Stimulated activated CD8-positive, alpha-beta memory T cell treated with anti-CD3 and anti-CD28 coated beads, Interleukin-15, amount 100 ng/mL, for 1 hour (primary cell): ENCODE data around the gene VEGFA.

Source experiments
- DNase-seq: peaks from one replicate; pipeline ENCODE4 v3.0.0-alpha.2; 2020; ENCODE audit warnings: low read depth

The VEGFA gene

DNA sequence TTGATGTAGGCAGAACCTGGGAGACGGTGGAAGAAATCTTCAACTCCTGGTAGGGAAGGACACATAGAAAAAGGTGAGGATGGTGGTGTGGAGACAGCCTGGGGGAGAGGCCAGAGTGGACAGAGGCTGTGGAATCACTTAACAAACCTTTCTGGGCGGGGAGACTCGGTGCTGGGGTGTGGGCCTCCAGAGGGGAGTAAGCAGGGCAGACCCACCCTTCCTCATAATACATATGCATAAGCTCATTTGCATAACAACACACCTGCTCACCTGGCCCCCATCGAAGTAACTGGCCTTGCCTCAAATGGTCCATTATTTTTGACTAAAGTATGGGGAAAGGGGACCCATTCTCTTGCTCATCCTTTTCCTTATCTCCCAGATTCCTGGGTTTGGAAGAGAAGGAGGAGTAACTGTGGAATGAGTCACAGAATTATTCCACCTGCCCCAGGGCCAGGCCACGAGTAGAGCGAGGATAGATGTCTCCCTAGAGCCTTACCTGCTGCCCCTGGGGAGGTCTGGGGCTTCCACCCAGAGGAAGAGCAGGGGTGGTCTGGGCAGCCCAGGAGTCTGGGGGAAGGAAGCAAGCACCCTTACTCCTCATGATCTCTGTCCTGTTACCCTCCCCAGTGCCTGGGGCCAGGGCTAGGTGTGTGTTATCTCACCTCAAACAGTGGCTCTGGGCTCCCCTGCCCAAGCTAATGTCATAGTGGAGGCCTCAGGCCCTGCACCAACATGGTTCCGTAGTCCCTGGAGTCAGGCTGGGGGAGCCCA, 10.7 kb upstream of the VEGFA start:
- DNase-seq = no peak

DNA sequence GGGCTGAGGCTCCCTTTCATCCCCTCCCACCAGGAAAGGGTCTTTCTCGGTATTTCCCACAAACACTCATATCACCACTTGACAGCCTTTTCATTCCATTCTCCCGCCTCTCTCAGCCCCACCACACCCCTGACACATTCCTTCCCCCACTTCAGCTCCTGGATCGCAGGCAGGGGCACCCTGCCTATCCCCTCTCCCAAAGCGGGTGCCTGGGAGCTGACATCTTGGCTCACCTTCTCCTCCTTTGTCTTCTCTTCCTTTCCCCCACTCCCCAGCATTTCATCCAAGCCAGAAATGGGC, 10.2 kb upstream of the VEGFA start:
- DNase-seq = no peak

DNA sequence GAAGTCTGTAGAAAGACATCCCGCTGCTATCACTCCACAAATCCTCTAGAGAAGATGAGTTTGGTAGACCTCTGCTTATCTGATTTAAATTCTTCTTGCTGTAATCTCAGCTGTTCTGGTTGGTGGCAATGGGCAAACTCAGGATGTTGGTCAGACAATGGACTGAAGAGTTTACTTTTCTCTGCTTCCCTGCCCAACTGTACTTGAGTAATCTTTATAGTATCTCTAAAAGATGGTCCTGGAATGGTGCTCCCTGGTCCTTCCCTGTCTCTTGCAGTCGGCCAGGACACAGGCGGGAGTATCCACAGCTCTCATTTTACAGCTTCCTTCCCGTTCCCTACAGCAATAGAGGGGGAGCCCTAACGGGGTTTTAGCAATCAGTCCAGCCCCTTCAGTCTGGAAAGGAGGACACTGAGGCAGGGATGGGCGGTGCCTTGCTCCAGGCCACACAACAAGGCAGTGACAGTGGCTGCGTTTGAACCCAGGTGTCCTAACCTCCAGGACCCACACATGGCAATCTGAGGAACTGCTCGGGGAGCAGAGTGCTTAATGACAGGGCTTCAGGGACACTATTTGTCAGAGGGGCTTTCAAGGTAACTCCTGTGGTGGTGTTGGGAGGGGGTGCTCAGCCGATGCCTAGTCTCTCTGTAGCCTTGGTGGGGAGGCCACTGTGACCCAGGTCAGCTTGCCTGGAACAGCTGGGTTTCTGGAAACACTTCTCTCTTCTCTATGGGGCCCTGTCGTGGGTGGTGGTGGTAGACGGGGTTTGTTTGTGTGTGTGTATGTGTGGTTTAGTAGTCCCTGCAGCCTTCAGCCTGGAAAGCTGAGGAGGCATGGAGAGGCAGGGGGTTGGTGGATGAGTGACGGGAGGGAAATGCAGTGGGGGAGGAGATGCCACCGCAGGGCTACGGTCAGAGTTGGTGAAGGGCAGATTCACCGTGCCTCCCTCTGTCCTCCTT, 9.5 kb upstream of the VEGFA start:
- DNase-seq = no peak

DNA sequence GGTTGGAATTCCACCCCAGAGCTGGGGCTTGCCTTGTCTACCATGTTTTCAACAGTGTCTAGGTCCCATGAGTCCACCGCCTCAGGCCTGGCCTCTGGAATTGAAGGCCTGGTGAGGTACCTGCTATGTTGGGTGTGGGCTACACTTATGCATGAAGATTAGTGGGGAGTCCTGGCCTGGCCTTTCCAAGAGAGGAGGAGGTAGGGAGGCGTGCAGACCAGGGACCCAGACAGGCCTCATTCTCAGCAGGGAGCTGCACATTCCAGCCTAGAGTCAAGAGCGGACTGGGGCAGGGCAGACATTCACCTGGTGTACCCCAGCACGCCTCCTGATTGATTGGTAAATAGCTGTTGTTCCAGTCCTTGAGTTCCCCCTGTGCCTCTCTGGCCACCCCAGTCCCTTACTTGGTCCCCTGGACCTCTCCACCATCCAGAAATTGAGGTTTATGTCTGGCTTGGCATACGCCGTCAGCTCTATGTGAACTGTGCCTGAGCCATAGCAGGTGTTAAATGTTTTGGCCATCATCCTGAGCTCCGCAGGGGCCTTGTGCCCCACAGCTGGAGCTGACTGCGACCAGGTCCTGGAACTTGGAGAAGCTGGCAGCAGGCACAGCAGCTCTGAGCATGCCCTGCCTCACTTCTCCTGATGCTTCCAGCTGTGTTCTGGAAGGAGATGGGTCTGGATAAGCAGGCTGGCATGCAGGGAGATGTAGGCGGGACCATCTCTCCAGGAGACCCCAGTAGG, 8.2 kb upstream of the VEGFA start:
- DNase-seq = no peak

GRCh38 chr6:43762410-43762768, 7.6 kb upstream of the VEGFA start:
- DNase-seq = no peak

DNA sequence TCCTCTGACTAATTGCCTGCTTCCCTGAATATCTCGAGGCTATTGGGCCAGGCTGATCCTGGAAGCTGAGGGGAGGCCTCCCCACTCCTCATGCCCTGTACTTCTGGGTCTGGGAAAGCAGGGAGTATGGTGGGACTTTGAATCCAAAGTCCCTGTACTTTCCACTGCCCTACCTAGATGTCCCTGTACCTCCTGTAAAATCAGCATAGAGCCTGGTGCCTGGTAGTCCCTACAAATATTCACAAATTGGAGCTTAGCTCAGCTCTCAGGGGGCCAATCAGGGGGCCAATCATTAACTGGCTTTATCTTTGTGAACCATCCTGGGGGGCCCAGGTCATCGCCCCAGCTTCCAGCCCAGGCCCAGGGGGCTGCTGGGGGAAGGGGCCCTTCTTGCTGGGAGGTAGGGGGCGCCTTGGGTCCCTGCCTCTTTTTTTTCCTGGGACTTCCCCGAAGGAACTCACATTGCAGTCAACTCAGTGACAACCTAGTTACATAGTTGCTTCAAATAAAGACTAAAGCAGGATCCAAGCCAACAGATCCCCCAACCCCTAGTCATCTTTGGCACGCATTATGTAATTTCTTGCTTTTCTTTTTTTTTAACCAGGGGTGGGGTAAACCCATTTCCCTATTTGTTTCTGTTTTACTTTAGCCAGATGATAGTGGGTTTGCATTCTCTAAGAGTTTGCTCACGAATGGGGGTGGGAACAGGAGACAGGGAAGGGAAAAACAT, 6.9 kb upstream of the VEGFA start:
- no peak for DNase-seq

GRCh38 chr6:43763812-43764522, 6.0 kb upstream of the VEGFA start:
- no peak for DNase-seq

DNA sequence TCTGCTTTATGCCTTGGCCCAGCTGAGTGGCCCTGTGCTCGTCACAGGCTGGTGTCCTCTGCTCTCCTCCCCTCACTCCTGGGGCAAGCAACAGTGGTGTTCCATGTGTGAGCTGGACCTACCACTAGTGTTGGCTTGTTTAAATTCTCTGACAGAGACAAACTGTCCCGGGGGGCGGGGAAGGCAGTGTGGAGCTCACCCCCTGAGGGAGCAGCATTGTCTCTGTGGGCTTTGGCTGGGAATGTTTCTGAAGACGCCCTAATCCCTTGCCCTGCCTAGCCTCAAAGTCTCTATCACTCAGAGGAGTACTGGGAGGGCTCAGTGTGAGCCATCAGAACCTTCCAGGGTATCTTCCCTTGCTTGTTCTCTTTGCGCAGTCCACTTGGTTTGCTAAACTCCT, 5.2 kb upstream of the VEGFA start:
- no peak for DNase-seq

DNA sequence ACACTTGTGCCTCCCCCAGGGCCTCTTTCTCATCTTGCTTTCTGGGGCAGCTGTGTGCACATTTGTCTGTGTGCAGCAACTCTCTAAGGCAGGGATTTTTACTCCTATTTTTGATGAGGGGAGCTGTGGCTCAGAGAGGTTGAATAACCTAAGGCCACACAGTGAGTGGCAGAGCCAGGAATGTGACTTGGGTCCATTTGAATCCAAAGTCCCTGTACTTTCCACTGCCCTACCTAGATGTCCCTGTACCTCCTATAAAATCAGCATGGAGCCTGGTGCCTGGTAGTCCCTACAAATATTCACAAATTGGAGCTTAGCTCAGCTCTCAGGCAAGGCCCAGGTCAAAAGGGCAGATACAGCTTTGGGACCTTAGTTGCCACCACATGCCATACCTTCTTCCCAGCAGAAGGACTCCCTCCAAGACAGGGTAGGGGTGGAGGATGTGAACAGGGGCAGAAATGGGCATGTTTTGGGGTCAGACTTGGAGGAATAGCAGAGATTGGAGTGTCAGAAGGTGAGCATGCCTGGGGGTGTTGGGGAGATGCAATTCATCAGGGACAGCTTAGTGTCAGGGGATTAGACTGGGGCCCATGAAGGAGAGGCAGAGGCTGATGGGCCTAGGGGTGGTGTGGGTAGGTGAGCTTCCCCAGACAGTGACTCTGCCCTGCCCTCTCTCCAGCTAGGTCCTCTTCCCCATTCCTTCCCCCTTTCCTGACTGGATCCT, 4.1 kb upstream of the VEGFA start:
- no peak for DNase-seq

- DNase-seq = no peak
Measured at GRCh38 chr6:43766500-43766853, 3.5 kb upstream of the VEGFA start.

- no peak for DNase-seq
Measured at GRCh38 chr6:43766964-43767461, 3.0 kb upstream of the VEGFA start.

GRCh38 chr6:43767553-43768505, 2.2 kb upstream of the VEGFA start:
- no peak for DNase-seq

- no peak for DNase-seq
Measured at GRCh38 chr6:43768506-43768860, 1.5 kb upstream of the VEGFA start.

DNA sequence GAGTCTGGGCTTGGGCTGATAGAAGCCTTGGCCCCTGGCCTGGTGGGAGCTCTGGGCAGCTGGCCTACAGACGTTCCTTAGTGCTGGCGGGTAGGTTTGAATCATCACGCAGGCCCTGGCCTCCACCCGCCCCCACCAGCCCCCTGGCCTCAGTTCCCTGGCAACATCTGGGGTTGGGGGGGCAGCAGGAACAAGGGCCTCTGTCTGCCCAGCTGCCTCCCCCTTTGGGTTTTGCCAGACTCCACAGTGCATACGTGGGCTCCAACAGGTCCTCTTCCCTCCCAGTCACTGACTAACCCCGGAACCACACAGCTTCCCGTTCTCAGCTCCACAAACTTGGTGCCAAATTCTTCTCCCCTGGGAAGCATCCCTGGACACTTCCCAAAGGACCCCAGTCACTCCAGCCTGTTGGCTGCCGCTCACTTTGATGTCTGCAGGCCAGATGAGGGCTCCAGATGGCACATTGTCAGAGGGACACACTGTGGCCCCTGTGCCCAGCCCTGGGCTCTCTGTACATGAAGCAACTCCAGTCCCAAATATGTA, 957 bp upstream of the VEGFA start:
- no peak for DNase-seq

- DNase-seq = no peak
Measured at GRCh38 chr6:43770372-43771209, 580 bp downstream of the VEGFA start.

DNA sequence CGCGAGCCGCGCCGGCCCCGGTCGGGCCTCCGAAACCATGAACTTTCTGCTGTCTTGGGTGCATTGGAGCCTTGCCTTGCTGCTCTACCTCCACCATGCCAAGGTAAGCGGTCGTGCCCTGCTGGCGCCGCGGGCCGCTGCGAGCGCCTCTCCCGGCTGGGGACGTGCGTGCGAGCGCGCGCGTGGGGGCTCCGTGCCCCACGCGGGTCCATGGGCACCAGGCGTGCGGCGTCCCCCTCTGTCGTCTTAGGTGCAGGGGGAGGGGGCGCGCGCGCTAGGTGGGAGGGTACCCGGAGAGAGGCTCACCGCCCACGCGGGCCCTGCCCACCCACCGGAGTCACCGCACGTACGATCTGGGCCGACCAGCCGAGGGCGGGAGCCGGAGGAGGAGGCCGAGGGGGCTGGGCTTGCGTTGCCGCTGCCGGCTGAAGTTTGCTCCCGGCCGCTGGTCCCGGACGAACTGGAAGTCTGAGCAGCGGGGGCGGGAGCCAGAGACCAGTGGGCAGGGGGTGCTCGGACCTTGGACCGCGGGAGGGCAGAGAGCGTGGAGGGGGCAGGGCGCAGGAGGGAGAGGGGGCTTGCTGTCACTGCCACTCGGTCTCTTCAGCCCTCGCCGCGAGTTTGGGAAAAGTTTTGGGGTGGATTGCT, 1.3 kb downstream of the VEGFA start:
- DNase-seq = no peak

DNA sequence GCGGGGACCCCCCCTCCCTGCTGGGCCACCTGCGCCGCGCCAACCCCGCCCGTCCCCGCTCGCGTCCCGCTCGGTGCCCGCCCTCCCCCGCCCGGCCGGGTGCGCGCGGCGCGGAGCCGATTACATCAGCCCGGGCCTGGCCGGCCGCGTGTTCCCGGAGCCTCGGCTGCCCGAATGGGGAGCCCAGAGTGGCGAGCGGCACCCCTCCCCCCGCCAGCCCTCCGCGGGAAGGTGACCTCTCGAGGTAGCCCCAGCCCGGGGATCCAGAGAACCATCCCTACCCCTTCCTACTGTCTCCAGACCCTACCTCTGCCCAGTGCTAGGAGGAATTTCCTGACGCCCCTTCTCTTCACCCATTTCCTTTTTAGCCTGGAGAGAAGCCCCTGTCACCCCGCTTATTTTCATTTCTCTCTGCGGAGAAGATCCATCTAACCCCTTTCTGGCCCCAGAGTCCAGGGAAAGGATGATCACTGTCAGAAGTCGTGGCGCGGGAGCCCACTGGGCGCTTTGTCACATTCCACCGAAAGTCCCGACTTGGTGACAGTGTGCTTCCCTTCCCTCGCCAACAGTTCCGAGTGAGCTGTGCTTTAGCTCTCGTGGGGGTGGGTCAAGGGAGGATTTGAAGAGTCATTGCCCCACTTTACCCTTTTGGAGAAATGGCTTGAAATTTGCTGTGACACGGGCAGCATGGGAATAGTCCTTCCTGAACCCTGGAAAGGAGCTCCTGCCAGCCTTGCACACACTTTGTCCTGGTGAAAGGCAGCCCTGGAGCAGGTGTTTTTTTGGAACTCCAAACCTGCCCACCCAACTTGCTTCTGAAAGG, 2.1 kb downstream of the VEGFA start:
- no peak for DNase-seq
